ENCODE data around the gene SLC4A7.

SLC4A7 gene

DNA sequence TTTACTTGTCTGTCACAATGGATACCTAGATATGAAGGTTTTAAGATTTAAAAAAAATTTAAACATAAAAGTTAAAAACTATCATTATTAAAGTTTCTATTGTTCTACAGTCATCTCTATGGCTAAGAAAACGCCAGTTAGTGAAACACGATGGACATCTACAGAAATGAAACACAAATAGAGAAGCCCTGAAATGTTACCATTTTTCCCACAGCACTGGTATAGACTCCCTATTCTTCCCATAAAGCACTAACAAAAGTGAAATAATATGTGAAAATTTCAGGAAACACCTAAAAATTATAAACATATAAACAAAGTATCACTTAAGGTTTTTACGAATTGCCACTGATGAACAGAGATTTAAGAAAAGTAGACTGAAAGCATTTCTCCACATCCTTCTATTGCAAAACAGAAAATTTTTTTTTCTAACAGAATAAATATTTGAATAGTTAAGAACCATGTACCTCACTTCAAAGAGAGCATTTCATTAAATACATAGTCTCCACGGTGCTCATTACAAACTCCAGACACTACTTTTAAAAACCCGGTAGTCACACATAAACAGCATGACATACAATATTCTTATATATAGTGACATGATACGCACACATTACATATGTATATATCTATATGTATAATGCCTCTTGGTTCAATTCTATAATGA lies 107.9 kb downstream of the SLC4A7 start:
- TF ChIP-seq TAF1 (IDR thresholded peaks at IDR 0.05; ENCODE audit: low read depth, low read length) (no peak), PAX5 (IDR thresholded peaks at IDR 0.05; ENCODE audit: insufficient read depth, low read length, severe bottlenecking) (no peak), POLR2AphosphoS5 (IDR thresholded peaks at IDR 0.05; ENCODE audit: low read depth, low read length) (no peak), SPI1 (IDR thresholded peaks at IDR 0.05; ENCODE audit: low read depth, low read length) (no peak), POLR2A (IDR thresholded peaks at IDR 0.05; ENCODE audit: low read depth, low read length) (no peak), POU2F2 (IDR thresholded peaks at IDR 0.05; ENCODE audit: low read depth, low read length) (no peak)
- DNase-seq (ENCODE audit: insufficient read length, low spot score) = no peak
- FAIRE-seq = no peak

DNA sequence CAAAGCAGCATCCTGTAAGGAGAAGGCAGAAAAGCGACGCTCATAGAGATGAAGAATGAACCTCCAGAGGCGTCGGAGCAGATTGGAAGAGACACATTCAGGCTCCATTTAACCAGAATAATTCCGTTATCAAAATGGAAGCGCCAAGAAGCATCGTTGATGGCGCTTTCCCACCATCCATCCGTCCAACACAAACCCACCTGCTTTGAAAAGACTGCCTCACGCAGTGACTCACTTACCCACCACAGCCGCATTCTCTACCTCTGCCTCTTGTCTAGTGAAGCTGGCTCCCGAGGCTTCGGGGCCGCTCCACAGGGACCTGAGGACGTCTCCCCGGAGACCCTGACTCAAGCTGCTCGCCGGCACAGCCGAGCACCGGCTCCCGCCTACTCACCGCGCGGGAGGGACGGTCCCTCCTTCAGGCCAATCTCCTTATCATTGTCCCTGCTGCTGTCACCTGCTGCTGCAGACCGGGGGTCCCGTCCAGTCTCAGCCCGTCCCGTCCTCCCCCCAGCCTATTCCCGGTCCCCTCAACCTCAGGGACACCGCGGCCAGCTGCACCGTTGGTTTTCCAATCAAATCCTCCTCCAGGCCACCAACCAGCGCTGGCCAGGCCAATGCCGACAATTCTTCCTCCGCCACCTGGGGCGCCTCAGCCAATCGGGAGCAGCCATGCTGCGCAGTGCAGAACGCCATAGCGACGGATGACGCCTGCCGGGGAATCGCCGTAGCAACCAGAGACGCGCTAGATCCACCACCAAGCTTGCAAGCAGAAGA lies 115.2 kb downstream of the SLC4A7 start, which contains the start of gene NEK10:
TSS of gene NEK10 (minus strand) at position 553 of the 777 bp plus-strand sequence. CDS start 16,501 bp downstream, outside the sequence.
- no peak for TF ChIP-seq TAF1 (IDR thresholded peaks at IDR 0.05; ENCODE audit: low read depth, low read length)
- no peak for TF ChIP-seq PAX5 (IDR thresholded peaks at IDR 0.05; ENCODE audit: insufficient read depth, low read length, severe bottlenecking)
- no peak for TF ChIP-seq SPI1 (IDR thresholded peaks at IDR 0.05; ENCODE audit: low read depth, low read length)
- TF ChIP-seq POLR2A (IDR thresholded peaks at IDR 0.05; ENCODE audit: low read depth, low read length) = no peak
- TF ChIP-seq POU2F2 (IDR thresholded peaks at IDR 0.05; ENCODE audit: low read depth, low read length) = no peak
- no peak for TF ChIP-seq POLR2AphosphoS5 (IDR thresholded peaks at IDR 0.05; ENCODE audit: low read depth, low read length)
- FAIRE-seq = peak; percentile 98

DNA sequence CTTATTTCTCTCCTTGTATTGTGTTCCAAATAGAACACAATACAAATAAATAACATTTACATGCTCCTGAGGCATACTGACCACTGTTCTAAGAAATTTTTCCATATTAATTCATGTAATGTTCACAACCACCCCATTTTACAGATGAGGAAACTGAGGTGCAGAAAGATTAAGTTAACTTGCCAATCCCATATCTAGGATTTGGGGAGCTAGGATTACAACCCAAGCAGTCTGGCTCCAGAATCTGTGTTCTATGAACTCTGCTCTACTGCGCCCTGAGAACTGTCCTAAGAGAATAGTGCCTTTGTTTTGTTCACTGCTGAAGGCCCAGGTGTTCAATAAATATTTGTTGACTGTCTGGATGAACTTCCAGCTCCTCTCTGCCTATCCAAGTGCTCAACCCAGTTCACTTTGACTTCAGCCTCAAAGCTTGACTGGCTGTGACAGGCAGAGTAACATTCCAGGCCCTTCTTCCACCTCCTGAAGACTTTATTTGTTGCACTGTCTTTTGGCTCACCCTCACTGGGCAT lies 118.1 kb downstream of the SLC4A7 start:
- FAIRE-seq (no peak), DNase-seq (ENCODE audit: insufficient read length, low spot score) (no peak)
- TF ChIP-seq POLR2AphosphoS5 (IDR thresholded peaks at IDR 0.05; ENCODE audit: low read depth, low read length) (no peak), PAX5 (IDR thresholded peaks at IDR 0.05; ENCODE audit: insufficient read depth, low read length, severe bottlenecking) (no peak), SPI1 (IDR thresholded peaks at IDR 0.05; ENCODE audit: low read depth, low read length) (no peak), POU2F2 (IDR thresholded peaks at IDR 0.05; ENCODE audit: low read depth, low read length) (no peak)

More for the DNA sequence above, 115.2 kb downstream of the SLC4A7 start, which contains the start of gene NEK10:
- DNase-seq (ENCODE audit: insufficient read length, low spot score) = peak; percentile 89

DNA sequence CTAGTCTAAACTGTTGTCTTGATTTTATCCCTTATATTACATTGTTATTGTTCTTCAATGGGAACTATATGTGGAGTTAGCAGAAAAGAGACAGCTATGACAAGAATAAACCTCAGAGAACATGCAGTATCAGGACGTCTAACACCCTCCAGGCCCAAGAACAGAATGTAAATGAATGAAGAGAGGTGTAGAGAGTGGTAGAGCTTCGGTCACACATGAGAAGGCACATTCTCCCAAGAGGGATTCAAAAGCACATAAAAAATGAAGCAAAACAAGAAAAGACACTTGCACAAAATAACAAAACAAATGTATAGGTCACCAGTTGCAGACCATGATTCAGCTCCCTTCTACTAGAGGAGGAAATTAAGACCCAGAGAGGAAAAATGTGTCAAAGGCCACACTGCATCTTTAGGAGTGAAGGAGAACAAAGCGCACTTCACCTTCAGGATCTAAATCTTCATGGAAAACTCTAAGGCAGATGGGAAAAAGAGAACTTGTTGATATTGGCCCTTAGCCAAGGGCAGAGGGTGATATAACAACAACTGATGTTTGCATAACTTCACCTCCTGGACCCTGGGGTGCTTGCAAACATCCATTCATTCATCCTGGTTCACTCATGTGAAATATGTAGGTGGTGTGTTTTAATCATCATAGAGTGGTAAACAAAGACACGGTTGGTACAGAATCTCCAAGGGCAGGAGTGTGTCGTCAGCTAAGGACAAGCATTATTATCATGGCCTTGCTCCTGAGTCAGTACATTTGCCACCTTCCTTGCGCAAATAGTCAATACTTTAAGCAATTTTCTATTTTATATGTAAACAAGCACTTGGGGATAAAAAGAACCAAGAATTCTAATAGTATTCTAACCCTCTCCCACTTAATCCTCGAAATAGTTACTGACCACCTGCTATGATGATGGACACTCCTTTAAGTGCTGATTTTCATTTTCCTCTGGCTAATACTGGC lies 123.8 kb downstream of the SLC4A7 start:
- peak; percentile 43 for FAIRE-seq
- DNase-seq (ENCODE audit: insufficient read length, low spot score) = no peak
- TF ChIP-seq POLR2AphosphoS5 (IDR thresholded peaks at IDR 0.05; ENCODE audit: low read depth, low read length) = no peak
- no peak for TF ChIP-seq PAX5 (IDR thresholded peaks at IDR 0.05; ENCODE audit: insufficient read depth, low read length, severe bottlenecking)
- no peak for TF ChIP-seq SPI1 (IDR thresholded peaks at IDR 0.05; ENCODE audit: low read depth, low read length)
- TF ChIP-seq POLR2A (IDR thresholded peaks at IDR 0.05; ENCODE audit: low read depth, low read length) = no peak
- TF ChIP-seq TAF1 (IDR thresholded peaks at IDR 0.05; ENCODE audit: low read depth, low read length) = no peak
- TF ChIP-seq POU2F2 (IDR thresholded peaks at IDR 0.05; ENCODE audit: low read depth, low read length) = no peak

DNA sequence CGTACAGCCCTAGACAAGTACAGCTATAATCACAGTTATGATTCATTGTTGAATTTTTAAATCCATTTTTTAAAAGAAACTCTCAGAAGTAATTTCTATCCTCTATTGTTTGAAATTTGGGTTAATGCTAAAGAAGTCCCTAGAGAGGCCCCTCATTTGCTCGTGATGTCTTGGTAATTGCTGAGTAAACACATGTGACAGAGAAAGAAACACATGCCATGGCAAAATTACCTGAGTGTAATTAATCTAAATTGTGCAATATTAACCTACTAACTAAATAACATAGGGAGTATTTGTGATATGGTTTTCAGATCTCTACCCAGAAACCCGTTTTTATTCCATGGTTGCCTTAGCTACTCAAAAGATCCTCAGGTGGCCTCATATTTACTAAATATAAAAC lies 125.8 kb downstream of the SLC4A7 start:
- DNase-seq (ENCODE audit: insufficient read length, low spot score) = no peak
- no peak for TF ChIP-seq POU2F2 (IDR thresholded peaks at IDR 0.05; ENCODE audit: low read depth, low read length)
- no peak for TF ChIP-seq POLR2A (IDR thresholded peaks at IDR 0.05; ENCODE audit: low read depth, low read length)
- no peak for TF ChIP-seq PAX5 (IDR thresholded peaks at IDR 0.05; ENCODE audit: insufficient read depth, low read length, severe bottlenecking)
- no peak for TF ChIP-seq SPI1 (IDR thresholded peaks at IDR 0.05; ENCODE audit: low read depth, low read length)
- TF ChIP-seq POLR2AphosphoS5 (IDR thresholded peaks at IDR 0.05; ENCODE audit: low read depth, low read length) = no peak
- no peak for TF ChIP-seq TAF1 (IDR thresholded peaks at IDR 0.05; ENCODE audit: low read depth, low read length)
- FAIRE-seq = no peak

DNA sequence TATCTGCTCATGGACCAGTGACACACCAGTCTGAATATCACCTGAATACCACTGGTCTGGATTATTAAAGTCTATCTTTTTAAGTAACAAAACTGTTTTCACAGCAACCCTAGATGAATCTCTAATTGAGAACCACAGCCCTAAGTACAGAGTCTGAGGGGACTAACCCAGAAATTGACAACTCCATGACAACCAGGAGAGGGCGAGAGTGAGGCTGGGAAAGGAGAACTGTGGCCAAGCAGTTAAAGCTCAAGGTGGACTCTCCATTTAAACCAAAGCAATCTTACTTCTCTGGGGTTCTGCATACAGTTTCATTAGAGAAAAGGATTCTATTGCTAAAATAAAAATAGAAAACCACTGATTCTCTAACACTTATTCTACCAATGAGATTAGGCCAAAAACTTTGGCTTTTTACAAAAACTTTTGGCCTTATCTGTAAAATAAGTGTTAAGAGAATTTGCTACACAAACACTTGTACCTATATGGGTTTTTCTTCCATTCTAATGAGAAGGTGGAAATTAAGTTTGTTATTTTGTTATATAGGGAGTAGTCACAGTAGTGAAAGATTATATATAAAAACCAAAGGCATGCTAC lies 126.4 kb downstream of the SLC4A7 start:
- DNase-seq (ENCODE audit: insufficient read length, low spot score) (peak; percentile 10), FAIRE-seq (peak; percentile 76)
- TF ChIP-seq POU2F2 (IDR thresholded peaks at IDR 0.05; ENCODE audit: low read depth, low read length) = no peak
- peak; percentile 59 for TF ChIP-seq SPI1 (IDR thresholded peaks at IDR 0.05; ENCODE audit: low read depth, low read length)
- no peak for TF ChIP-seq POLR2A (IDR thresholded peaks at IDR 0.05; ENCODE audit: low read depth, low read length)

DNA sequence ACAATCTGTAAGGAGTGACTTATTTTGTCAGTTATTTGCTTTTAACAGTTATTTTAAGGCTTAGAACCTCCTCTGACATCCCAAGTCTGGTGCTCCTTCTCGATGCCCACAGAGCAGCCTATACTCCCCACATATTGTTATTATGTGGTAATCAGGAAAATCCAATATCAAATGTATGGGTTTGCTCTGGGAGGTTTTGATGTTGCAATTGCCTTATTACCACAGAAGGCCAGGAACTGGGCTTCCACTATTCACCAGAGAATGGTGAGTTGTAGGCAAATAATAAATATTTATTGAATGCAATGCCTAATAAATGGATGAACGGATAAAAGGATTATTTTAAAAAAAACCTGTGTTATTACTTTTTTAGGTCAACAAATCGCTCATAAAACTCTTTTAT lies 127.2 kb downstream of the SLC4A7 start:
- no peak for TF ChIP-seq POU2F2 (IDR thresholded peaks at IDR 0.05; ENCODE audit: low read depth, low read length)
- DNase-seq (ENCODE audit: insufficient read length, low spot score) (no peak), FAIRE-seq (no peak)

DNA sequence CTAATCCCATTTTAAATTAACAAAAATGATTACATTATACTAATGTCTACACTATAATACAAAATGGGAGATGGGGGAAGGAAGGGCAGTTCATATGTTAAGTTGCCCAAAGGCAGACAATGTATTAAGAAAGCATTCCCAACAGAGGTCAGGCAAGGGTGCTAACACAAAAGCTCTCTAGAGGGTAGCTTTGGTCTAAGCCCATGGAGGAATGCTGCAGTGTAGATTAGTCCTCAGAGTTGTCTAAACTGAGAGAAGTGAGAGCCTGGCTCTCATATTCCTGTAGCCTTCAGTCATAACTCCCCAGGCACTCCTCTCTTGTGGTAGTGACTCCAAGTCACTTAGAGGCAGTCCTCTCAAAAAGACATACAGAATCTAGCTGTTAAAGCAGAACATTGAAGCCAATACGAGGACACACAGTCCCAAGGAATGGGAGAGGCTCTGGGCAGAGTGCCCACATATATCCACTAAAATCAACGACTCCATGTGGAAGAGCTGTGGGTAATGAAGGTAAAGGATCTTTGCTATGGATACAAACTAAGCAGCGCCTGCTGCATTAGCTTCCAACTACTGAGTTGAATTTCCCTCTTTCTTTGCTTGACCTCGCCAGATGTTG lies 129.5 kb downstream of the SLC4A7 start:
- DNase-seq (ENCODE audit: insufficient read length, low spot score) (no peak), FAIRE-seq (no peak)
- TF ChIP-seq PAX5 (IDR thresholded peaks at IDR 0.05; ENCODE audit: insufficient read depth, low read length, severe bottlenecking) = no peak
- TF ChIP-seq TAF1 (IDR thresholded peaks at IDR 0.05; ENCODE audit: low read depth, low read length) = no peak
- TF ChIP-seq SPI1 (IDR thresholded peaks at IDR 0.05; ENCODE audit: low read depth, low read length) = no peak
- no peak for TF ChIP-seq POU2F2 (IDR thresholded peaks at IDR 0.05; ENCODE audit: low read depth, low read length)
- no peak for TF ChIP-seq POLR2A (IDR thresholded peaks at IDR 0.05; ENCODE audit: low read depth, low read length)
- no peak for TF ChIP-seq POLR2AphosphoS5 (IDR thresholded peaks at IDR 0.05; ENCODE audit: low read depth, low read length)
